GM19099 (cell line): Measurements from ENCODE around the gene DMXL2.

ENCODE experiments used
- POLR2A ChIP-seq: IDR thresholded peaks from 3 replicates; pipeline ENCODE4 v1.6.1; 2011; ENCODE audit warnings: low read depth; ENCODE audit not compliant: insufficient read length; ENCODE audit errors: extremely low read depth

DMXL2 gene

DNA sequence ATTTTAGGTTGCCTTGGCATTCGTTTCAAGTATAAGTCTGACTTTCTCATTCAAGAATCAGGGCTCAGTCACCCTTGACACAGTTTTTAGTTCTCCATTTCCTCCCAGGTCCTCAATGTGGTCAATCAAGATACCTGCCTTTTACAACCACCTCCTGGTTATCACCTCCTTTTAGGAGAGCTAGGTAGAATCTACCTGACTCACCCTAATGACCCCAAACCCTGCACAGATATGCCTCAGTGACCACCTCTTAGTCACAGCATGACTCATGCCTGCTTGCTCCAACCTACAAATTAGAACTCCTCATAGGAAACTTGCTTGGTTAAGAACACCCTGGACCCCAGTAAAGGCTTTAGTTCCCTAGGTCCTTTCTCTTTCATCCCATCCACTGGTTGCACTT, 22.5 kb downstream of the DMXL2 start:
- TF ChIP-seq POLR2A, result no peak

DNA sequence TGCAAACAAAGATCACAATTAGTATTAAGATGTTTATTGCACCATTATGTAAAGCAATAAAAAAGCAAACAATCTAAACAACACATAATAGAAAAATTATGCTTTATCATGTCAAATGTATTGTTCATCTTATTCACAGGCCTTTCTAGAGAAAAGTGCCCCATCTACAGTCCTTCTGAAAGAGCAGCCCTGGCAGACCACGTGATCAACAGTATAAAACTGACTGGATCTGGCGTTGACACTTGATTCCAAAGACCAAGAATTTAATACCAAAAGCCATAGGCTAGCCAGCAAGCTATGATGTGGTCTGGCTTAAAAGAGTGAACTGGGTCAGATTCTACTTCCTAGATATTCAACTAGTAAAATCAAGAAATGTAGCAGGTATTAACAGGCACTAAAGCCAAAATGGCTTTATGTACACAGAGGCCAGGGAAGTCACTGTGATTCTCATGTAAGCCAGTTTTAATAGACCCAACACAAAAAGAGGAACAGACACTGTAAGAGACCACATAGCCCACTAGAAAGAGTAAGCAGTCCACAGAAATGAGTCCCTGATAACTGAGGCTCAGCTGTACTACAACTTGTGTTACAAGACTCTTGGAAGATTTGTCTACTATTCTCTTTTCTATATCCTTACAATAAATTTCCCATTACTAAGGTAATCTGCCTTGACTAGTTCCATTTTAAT, 32.5 kb downstream of the DMXL2 start:
- TF ChIP-seq POLR2A, result no peak

DNA sequence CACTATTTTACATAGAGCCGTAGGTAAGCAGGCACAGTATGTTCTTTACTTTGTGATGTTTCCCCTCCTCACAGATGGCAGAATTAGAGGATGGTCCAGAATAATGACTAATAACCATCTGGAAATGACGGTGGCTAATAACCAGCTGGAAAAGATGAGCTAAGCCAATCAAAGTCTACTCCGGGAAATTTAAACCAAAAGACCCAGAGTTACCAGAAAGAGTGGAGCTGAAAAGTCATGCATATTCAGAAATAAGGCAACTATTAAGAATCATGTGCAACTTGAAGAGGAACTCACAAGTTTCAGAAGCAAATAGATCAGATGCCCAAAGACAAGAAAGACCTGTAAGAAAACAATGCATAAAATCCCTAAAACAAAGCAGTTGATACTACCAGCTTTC, 33.6 kb downstream of the DMXL2 start:
- no peak for TF ChIP-seq POLR2A

DNA sequence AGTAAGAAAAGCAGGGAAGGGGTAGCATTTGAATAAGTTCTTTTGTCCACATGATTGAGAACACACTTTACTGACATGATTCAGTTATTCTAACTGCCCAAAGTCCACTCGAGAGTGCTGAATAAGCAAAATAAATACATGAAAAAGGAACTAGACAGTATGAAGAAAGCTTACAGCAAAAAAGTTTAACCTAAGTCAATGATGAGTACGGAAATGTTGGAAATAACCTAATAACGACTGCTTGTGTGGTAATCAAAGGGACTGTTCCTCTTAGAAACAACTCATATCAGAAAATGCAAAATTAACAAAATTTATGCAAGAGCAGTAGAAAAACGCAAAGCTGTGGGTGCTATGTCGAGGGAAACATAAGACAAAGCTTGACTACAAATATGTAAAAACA, 36.6 kb downstream of the DMXL2 start:
- TF ChIP-seq POLR2A, result no peak

DNA sequence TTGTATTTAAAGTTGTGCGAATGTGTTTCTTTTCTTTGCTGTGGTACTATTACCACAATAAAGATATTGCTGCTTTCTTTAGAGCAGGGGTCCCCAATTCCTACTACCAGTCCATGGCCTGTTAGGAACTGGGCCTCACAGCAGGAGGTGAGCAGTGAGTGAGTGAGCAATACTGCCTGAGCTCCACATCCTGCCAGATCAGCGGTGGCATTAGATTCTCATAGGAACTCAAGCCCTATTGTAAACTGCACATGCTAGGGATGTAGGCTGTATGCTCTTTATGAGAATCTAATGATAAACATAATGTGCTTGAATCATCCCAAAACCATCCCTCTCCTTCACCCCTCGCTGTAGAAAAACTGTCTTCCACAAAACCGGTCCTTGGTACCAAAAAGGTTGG, 41.6 kb downstream of the DMXL2 start:
- TF ChIP-seq POLR2A, result no peak

DNA sequence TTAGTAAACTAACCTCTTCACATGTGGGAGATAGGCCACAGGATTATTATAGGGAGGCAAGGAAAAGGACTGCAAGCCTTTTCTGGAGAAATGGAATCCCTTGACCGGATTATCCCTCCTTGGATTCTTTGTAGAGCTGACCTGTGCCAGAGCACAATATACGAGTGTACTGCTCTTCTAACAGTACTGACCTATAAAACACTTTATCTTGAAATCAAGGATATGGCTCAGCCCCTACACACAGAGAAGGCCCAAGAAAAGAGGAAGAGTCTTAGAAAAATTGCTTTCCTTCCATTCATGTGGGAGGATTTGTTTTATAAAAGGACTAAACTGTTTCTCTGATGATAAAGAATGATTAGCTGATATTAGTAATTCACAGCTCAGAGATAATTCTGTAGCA, 42.2 kb downstream of the DMXL2 start:
- TF ChIP-seq POLR2A, result no peak

DNA sequence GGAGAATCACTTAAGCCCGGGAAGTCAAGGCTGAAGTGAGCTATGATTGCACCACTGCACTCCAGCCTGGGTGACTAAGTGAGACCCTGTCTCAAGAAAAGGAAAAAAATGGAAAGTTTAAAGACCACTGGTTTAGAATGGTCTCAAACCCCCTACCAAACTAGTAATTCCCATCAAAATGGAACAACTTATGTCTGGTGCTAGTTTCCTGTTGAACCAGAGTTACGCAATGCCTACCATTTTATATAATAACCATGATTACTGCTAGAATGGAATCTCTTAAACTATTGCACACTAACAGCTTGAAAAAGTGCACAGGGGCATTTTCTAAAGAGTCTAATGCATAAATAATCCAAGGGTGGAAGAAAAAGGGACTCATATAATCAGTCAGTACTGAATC, 43.6 kb downstream of the DMXL2 start:
- no peak for TF ChIP-seq POLR2A

DNA sequence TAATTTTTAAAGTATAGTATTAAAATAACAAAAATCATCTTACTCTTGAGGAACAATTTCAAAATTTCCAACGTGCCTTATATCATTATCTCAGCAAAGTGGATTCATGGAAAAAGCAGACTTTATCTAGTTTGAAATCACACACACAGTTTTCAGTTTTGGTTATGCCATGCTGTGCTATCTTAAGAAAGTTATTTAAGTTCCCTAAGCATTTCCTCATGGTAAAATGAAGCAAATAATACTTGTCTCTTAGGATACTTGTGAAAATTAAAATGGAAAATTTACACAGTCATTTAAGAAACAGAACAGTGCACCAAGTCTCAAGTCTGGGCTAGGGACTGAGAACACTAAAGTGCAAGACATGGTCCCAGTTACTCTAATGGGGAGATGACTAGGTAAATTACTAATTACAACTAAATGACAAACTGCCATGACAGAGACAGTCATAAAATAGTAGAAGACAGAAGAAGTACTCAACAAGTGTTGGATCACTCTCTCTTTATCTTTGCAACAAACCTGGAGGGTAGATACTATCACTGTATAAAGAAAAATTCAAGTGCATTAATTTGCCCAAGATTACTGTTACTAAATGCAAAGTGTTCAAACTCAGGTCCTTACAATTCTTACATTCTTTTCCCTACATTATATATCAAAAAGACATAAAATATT, 44.8 kb downstream of the DMXL2 start:
- no peak for TF ChIP-seq POLR2A

DNA sequence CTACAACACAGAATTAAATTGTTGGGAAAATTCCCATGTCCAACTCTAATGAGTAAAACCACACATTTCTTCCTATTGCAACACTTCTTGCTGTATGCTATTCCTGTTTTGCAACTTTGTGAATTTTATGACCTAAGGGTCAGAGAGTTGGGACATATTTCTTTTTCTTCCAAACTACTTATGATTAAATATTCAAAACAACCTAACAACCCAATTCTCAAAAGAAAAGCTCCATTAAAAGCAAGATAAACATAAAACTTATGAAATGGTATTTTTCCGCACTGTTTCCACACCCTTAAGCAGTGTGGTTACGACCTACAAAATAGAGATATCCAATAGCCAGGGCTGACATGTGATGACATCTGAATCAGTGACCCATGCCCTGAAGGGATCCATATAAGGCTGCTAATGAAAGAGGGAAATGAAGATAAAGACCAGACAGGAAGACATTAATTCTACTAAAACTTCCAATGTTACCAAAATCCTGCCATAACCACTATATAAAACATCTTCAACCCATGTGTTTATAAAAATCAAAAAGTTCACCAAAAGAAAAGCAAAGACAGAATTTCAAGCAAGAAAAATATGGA, 45.6 kb downstream of the DMXL2 start:
- TF ChIP-seq POLR2A, result no peak

DNA sequence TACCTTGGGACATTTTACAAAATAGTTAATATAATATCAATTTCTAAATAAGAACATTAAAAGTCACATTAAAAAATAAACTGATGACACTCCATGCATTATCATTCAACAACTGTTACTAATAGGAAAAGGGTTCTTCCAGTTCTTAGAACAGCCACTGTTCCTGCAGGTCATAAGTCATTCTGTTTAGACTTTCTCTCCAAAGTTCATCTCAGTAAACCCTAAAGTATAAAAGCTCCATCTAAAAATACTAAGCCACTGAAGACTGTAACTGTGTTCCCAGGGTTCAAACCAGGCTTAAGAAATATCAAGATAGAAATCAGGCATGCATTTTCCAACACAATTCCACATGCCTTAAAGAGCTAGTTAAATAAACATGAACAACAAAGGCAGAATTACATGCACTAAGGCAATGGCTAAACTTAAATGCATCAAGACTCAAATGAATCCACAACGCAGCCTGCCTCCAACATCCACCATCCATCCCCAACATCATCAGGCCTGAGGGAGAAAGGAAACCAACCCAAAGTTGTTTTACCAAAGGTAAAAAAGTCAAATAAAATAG, 46.2 kb downstream of the DMXL2 start:
- TF ChIP-seq POLR2A, result no peak

DNA sequence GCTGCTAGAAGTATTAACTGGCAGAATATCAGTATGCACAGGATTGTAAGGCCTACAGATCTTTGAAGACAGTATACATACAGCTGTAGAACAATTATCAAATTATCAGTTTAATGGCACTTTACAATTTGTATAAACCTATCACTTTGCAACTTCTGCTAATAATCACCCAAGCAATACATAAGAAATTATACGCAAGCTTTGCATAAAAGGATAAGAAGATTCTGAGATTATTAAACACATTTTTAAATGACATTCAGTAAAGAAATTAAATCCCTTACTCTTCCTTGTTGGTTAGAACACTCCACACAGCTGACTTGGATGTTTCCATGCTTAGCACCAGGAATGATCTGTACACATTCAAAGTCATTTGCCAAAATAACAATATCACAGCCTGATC, 46.8 kb downstream of the DMXL2 start:
- no peak for TF ChIP-seq POLR2A

DNA sequence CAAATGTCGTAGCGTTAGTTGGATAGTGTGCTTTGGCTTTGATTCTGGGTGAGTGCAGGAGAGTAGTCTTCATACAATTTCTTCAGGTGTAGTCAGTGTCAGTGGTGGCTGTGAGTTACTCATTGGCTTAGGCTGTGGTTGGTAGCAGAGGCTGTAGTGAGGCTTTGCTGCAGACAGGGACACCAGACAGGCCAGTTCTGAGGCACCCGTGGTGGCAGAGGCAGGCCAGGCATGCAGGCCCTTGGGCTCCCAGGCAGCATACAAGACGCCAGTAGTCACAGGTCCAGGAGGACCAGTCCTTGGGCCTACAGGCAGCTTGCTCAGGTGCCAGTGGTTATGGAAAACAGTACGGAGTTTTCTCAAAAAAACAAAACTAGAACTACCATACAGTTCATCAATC, 61.3 kb downstream of the DMXL2 start:
- no peak for TF ChIP-seq POLR2A

DNA sequence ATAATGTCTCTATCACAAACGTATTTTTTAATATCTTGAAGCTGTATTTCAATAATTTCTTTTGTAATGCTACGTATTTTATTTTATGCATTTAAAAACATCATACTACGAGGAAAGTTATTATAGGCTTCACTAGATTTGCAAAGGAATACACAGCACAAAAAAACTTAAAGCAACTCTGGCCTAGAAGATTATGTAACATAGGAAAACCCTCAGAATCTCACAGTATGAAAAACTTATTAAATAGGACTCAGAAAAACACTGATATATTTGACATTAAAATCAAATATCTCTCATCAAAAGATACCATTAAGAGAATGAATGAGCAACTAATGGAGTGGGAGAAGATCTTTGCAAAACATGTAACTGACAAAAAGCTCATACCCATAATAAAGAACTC, 63.7 kb downstream of the DMXL2 start:
- no peak for TF ChIP-seq POLR2A

DNA sequence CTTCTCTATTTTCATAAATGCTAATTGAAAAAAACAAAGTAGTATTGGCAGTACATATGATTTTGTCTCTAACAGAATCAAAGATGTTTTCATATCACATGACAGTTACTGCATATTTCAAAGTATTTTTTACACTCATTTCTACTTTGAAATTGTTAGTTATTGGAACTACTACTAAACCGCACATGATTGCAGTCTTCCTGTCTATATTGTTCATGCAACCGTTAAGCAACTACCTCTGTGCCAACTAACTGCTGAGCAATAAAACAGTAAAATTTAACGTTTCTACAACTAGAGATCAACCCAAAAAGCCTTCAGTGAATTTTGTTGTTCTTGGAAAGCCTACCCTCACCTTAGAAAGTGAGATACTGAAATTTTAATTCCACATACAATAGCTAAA, 64.2 kb downstream of the DMXL2 start:
- TF ChIP-seq POLR2A, result no peak

DNA sequence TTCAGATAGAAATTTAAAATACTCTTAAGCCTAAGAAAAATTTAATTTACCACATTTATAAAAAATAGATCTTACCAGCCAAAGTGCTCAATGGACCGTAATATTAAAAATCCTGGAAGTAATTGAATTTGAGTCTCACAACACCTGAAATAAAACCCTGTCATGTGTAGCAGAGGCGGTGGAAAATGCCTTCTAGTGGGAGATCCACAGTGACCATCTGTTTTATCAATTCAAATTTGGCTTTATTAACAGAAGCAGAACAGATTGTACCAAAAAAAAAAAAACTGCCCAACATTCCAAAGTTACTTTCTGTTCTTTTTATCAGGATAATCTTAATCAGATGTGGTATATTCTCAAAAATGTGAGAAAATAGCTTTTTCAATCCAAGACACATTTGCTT, 71.7 kb downstream of the DMXL2 start:
- TF ChIP-seq POLR2A, result no peak

DNA sequence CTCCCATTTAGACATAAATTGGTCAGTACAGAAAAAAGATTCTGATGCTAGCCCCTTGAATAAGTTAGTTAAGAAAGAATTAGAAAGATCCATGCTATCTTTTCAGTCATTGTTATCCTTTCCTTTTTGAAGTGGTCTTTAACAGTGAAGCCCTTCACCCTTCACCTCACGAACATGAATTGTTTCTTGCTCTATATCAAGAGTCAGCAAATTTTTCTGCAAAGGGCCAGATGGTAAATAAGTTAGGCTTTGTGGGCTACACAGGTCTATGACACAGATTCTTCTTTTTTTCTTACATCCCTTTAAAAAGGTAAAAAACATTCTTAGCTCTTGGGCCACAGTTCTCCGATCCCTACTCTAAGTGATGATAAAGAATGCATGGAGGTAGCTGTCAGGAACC, 74.9 kb downstream of the DMXL2 start:
- no peak for TF ChIP-seq POLR2A

DNA sequence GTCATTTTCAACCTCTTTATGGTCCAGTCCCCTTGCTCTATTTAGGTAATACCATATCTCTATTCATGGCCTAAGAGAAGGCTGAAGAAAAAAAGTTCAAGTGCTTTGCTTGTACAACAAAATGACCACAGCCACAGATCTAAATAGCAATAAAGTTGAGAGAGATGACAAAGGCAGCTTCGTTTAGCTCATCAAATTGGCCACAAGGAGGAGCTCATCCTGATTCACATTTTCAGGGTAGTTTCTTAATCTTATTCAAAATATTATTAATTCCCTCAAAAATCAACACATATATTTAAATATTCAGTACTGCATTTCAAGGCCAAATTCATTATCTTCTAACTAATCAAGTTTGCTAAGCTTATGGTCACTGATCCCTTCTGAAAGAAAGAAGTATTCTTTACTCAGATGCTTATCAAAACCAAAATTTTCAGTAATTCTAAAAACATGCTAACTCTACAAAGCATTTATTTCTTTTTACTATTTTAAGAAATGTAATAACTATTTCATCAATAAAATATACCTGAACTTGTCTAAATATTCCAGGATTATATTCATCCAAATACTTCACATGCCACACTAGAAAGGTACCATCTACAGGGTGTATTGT, 85.5 kb downstream of the DMXL2 start:
- TF ChIP-seq POLR2A, result no peak
